OCI-LY1 (cell line): ENCODE data around the gene YARS1.

Source experiments
- EZH2 ChIP-seq: fragments of 200-600 bp; sonication (generic), shearing (Covaris generic); IDR thresholded peaks from 2 replicates; pipeline ENCODE4 v1.8.0; 2017; ENCODE audit warnings: borderline replicate concordance, mixed run types, mild to moderate bottlenecking, antibody characterized with exemption, low read length, moderate library complexity, mixed read lengths
- TF ChIP-seq, protein P1 (sequence below): fragments of 200-600 bp; sonication (generic), shearing (Covaris generic); IDR thresholded peaks from 2 replicates; pipeline ENCODE4 v1.5.1; 2017; ENCODE audit warnings: mild to moderate bottlenecking, antibody characterized with exemption, low read length, moderate library complexity, mixed read lengths

DNA sequence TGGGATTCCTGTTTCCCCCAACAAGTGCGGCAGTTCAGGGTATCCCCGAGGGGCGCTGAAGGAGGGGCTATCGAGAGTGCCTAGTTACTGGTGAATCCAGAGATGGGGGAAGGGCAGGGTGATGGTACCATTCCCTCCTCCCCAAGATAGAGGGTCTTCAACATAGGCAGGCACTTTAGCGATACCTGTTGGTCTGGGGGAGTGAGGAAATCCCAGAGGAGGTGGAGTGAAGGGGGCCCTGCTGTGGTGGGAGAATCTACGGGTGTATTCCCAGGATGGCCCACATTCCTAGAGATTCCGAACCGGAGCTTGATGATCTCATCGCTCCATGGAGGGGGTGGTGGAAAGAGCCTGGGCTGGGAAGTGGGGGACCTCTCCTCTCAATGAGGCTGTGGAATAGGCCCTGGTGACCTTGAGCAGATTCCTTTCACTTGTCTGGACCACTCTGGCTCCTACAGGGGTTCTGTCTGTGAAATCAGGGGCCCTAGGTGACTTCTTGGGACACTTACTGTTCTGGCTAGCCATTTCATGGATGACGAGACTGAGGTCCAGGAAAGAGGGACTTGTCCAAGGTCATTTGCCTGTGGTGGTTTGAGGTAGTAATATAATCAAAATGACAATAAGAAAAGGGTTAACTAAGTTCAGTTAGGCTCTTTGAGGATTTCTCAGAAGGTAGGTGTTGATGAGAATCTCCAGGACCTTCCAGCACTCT, 61.9 kb downstream of the YARS1 start:
- TF ChIP-seq, protein P1, sequence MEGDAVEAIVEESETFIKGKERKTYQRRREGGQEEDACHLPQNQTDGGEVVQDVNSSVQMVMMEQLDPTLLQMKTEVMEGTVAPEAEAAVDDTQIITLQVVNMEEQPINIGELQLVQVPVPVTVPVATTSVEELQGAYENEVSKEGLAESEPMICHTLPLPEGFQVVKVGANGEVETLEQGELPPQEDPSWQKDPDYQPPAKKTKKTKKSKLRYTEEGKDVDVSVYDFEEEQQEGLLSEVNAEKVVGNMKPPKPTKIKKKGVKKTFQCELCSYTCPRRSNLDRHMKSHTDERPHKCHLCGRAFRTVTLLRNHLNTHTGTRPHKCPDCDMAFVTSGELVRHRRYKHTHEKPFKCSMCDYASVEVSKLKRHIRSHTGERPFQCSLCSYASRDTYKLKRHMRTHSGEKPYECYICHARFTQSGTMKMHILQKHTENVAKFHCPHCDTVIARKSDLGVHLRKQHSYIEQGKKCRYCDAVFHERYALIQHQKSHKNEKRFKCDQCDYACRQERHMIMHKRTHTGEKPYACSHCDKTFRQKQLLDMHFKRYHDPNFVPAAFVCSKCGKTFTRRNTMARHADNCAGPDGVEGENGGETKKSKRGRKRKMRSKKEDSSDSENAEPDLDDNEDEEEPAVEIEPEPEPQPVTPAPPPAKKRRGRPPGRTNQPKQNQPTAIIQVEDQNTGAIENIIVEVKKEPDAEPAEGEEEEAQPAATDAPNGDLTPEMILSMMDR = no peak
- TF ChIP-seq EZH2 = no peak
